GM12878 (cell line): ENCODE data around the gene TUBA1B. TPM values are rescaled to one million over a fixed set of nuclear protein-coding genes. Genes with fewer than 3 reads are reported as not detected.

Experiments
- ATF7 ChIP-seq: fragments of 450-650 bp; IDR thresholded peaks from 2 replicates; pipeline ENCODE4 v1.6.1; 2016; ENCODE audit warnings: low read depth, mild to moderate bottlenecking
- BHLHE40 ChIP-seq, 2 experiments: fragments of 450-650 bp in 1 of 2; IDR thresholded peaks; 2 replicates each; pipeline ENCODE4 v1.6.1; 2011 to 2017; ENCODE audit warnings: low read depth in 2 of 2, borderline replicate concordance in 1 of 2, improper control_type of control experiment in 1 of 2, low read length in 1 of 2, mild to moderate bottlenecking in 1 of 2
- CEBPB ChIP-seq, 2 experiments: fragments of 150-350 bp in 1 of 2; IDR thresholded peaks; 2 replicates each; pipeline ENCODE4 v1.6.1; 2012 to 2014; ENCODE audit warnings: low read depth in 2 of 2, low read length in 2 of 2, borderline replicate concordance in 1 of 2, inconsistent platforms in 1 of 2
- CEBPZ ChIP-seq: fragments of 150-350 bp; IDR thresholded peaks from 2 replicates; pipeline ENCODE4 v1.6.1; 2016; ENCODE audit warnings: low read depth, low read length
- ETV6 ChIP-seq, 2 experiments: fragments of 450-650 bp in 1 of 2; IDR thresholded peaks in 1 of 2; conservative IDR thresholded peaks in 1 of 2; 2 replicates each; pipeline ENCODE4 v1.6.1; 2014; ENCODE audit warnings: antibody characterized with exemption in 1 of 2, borderline replicate concordance in 1 of 2, low read depth in 1 of 2, mild to moderate bottlenecking in 1 of 2, moderate library complexity in 1 of 2
- NFIC ChIP-seq: IDR thresholded peaks from 2 replicates; pipeline ENCODE4 v1.6.1; 2012; ENCODE audit warnings: low read depth, mild to moderate bottlenecking, inconsistent platforms, low read length, moderate library complexity
- NFXL1 ChIP-seq: fragments of 450-650 bp; IDR thresholded peaks from 2 replicates; pipeline ENCODE4 v1.6.1; 2017; ENCODE audit warnings: antibody characterized with exemption, mild to moderate bottlenecking, borderline replicate concordance
- NFYB ChIP-seq: IDR thresholded peaks from 2 replicates; pipeline ENCODE4 v1.6.1; 2011; ENCODE audit warnings: low read depth, mild to moderate bottlenecking, low read length, improper control_type of control experiment, moderate library complexity; ENCODE audit not compliant: insufficient read depth
- PRDM15 ChIP-seq: fragments of 450-650 bp; formaldehyde crosslinking; IDR thresholded peaks from 2 replicates; pipeline ENCODE4 v1.4.0; 2020; ENCODE audit warnings: mild to moderate bottlenecking, moderate library complexity
- RB1 ChIP-seq: fragments of 450-650 bp; formaldehyde crosslinking; IDR thresholded peaks from 2 replicates; pipeline ENCODE4 v1.6.1; 2017; ENCODE audit warnings: mild to moderate bottlenecking, borderline replicate concordance
- RCOR1 ChIP-seq: conservative IDR thresholded peaks from 2 replicates; pipeline ENCODE4 v1.6.1; 2012; ENCODE audit warnings: low read depth, low read length, improper control_type of control experiment
- REST ChIP-seq: IDR thresholded peaks from 2 replicates; pipeline ENCODE4 v1.6.1; 2012; ENCODE audit warnings: mild to moderate bottlenecking, low read depth, low read length
- SIX5 ChIP-seq: IDR thresholded peaks from 2 replicates; pipeline ENCODE4 v1.6.1; 2011; ENCODE audit warnings: mild to moderate bottlenecking, low read depth, low read length, moderate library complexity; ENCODE audit not compliant: severe bottlenecking
- STAT1 ChIP-seq: fragments of 450-650 bp; conservative IDR thresholded peaks from 2 replicates; pipeline ENCODE4 v1.6.1; 2014; ENCODE audit warnings: antibody characterized with exemption, mild to moderate bottlenecking
- USF1 ChIP-seq: IDR thresholded peaks from 2 replicates; pipeline ENCODE4 v1.6.1; 2011; ENCODE audit warnings: borderline replicate concordance, low read depth, mild to moderate bottlenecking, moderate library complexity, mixed read lengths, low read length; ENCODE audit not compliant: insufficient read depth; ENCODE audit errors: extremely low read length
- YY1 ChIP-seq: IDR thresholded peaks from 2 replicates; pipeline ENCODE4 v1.6.1; 2011; ENCODE audit warnings: low read depth, mild to moderate bottlenecking, low read length
- polyA plus RNA-seq, 11 experiments: library from polyadenylated mRNA; depleted of rRNA in 4 of 11; unstranded in 6 of 11; stranded (reverse) in 5 of 11; fragments of >200 nt; fragmentation: Nextera tagmentation in 4 of 11; fragmentation: Illumina TruSeq in 1 of 11; extraction: Ambion mirVana in 4 of 11; extraction: Trizol in 1 of 11; gene quantifications; 1 replicate in 1 of 11; 2 replicates in 10 of 11; pipeline versions ENCODE4 v1.2.1 to v1.2.3, GENCODE V29; 2011 to 2016; ENCODE audit warnings: inconsistent platforms in 2 of 11, missing spikeins in 2 of 11, low read depth in 1 of 11
- total RNA-seq, 4 experiments: library from RNA; depleted of rRNA in 3 of 4; stranded (reverse); fragments of >200 nt in 3 of 4; fragmentation: Illumina TruSeq in 1 of 4; extraction: Trizol in 1 of 4; gene quantifications; 2 replicates each; pipeline versions ENCODE4 v1.2.1 to v1.2.3, GENCODE V29; 2013 to 2021

TUBA1B gene
- total and polyA plus RNA-seq, 10 of the 15 experiments (the other 5 are each of a cell fraction or from before 2014, with no cell fraction given): 2,328 to 4,712 (median 3,552) TPM

- TF ChIP-seq RCOR1 (no peak), NFYB (no peak), BHLHE40 (IDR thresholded peaks at IDR 0.05; ENCODE audit: borderline replicate concordance in 1 of 2, low read depth in 2 of 2, low read length in 1 of 2) (0 out of 4 replicates have a peak, but pooled peaks of 1 of the 2 experiments have one; percentile 9), ATF7 (no peak), STAT1 (no peak), USF1 (no peak), PRDM15 (CRISPR knock-in tag) (no peak), NFIC (no peak), SIX5 (no peak), YY1 (peak; percentile 52; the same call in 1 of the 2 replicates), CEBPZ (no peak), CEBPB (IDR thresholded peaks at IDR 0.05; ENCODE audit: borderline replicate concordance in 1 of 2, low read depth in 2 of 2, low read length in 2 of 2) (no peak), NFXL1 (no peak), REST (no peak), ETV6 (conservative IDR thresholded peaks at IDR 0.05 in 1 of 2, IDR thresholded peaks at IDR 0.05 in 1 of 2; ENCODE audit: borderline replicate concordance in 1 of 2, low read depth in 1 of 2) (no peak), RB1 (no peak)
Observed at GRCh38 chr12:49088150-49088931, 42.9 kb downstream of the TUBA1B start (continued).
